ENCODE measurements around the gene RBSN.

Gene RBSN

GRCh38 chr3:15074500-15074899 is 24.4 kb downstream of the RBSN start:
- H4K20me1 ChIP-seq (ENCODE audit: control insufficient read depth, insufficient read depth, low read depth, low read length): no peaks in the 10 kb centered on the region
- H3K36me3 ChIP-seq (ENCODE audit: control insufficient read depth, low read length): peaks cover 75% of the 10 kb centered on the region
- no peak overlapping the region for H3K27ac ChIP-seq (ENCODE audit: low read depth, low read length)

GRCh38 chr3:15071699-15072098 is 27.2 kb downstream of the RBSN start:
- no peaks in the 10 kb centered on the region for H3K9me2 ChIP-seq (replicated peaks; ENCODE audit: control insufficient read depth, low read length)
- peaks cover 50% of the 10 kb centered on the region for H3K36me3 ChIP-seq (ENCODE audit: control insufficient read depth, low read length)
- no peak overlapping the region for H3K4me2 ChIP-seq (ENCODE audit: low read length)
- TF ChIP-seq EZH2phosphoT487 (IDR thresholded peaks at IDR 0.05; ENCODE audit: borderline replicate concordance, low read length) (no peak), CTCF (IDR thresholded peaks at IDR 0.05; ENCODE audit: low read depth, low read length, poor library complexity, severe bottlenecking) (no peak)
- no peaks in the 10 kb centered on the region for H3K9me3 ChIP-seq (ENCODE audit: control insufficient read depth, insufficient read depth, low read length)
- H4K20me1 ChIP-seq (ENCODE audit: control insufficient read depth, insufficient read depth, low read depth, low read length): no peaks in the 10 kb centered on the region
- H3K4me3 ChIP-seq (ENCODE audit: low read length): no peak overlapping the region
- no peak overlapping the region for H3K27ac ChIP-seq (ENCODE audit: low read depth, low read length)
- H3K27me3 ChIP-seq (ENCODE audit: control insufficient read depth, low read length): no peaks in the 10 kb centered on the region
- H3K79me2 ChIP-seq (ENCODE audit: control insufficient read depth, low read length): no peaks in the 10 kb centered on the region; the same call in 1 of the 2 replicates
- H3K4me1 ChIP-seq (ENCODE audit: control insufficient read depth, low read length): peaks cover 6% of the 10 kb centered on the region
- 0 out of 2 replicates have a peak, but pooled peaks cover 1% of the 10 kb centered on the region for H3F3A ChIP-seq (ENCODE audit: control insufficient read depth, insufficient read depth)

More at GRCh38 chr3:15074500-15074899, 24.4 kb downstream of the RBSN start:
- Histone ChIP-seq H3F3A (ENCODE audit: control insufficient read depth, insufficient read depth) (no peaks in the 10 kb centered on the region), H3K27me3 (ENCODE audit: control insufficient read depth, low read length) (no peaks in the 10 kb centered on the region), H3K79me2 (ENCODE audit: control insufficient read depth, low read length) (no peaks in the 10 kb centered on the region; the same call in 1 of the 2 replicates), H3K4me1 (ENCODE audit: control insufficient read depth, low read length) (peaks cover 6% of the 10 kb centered on the region), H3K9me3 (ENCODE audit: control insufficient read depth, insufficient read depth, low read length) (no peaks in the 10 kb centered on the region), H3K4me2 (ENCODE audit: low read length) (no peak overlapping the region), H3K9me2 (replicated peaks; ENCODE audit: control insufficient read depth, low read length) (no peaks in the 10 kb centered on the region), H3K4me3 (ENCODE audit: low read length) (no peak overlapping the region)
- TF ChIP-seq CTCF (IDR thresholded peaks at IDR 0.05; ENCODE audit: low read depth, low read length, poor library complexity, severe bottlenecking) (no peak), EZH2phosphoT487 (IDR thresholded peaks at IDR 0.05; ENCODE audit: borderline replicate concordance, low read length) (no peak)

- Histone ChIP-seq H3K36me3 (ENCODE audit: control insufficient read depth, low read length) (peaks cover 35% of the 10 kb centered on the region), H3K27ac (ENCODE audit: low read depth, low read length) (no peak overlapping the region), H3K27me3 (ENCODE audit: control insufficient read depth, low read length) (no peaks in the 10 kb centered on the region), H3K9me2 (replicated peaks; ENCODE audit: control insufficient read depth, low read length) (no peaks in the 10 kb centered on the region), H3F3A (ENCODE audit: control insufficient read depth, insufficient read depth) (0 out of 2 replicates have a peak, but pooled peaks cover 6% of the 10 kb centered on the region), H3K4me3 (ENCODE audit: low read length) (no peak overlapping the region), H3K79me2 (ENCODE audit: control insufficient read depth, low read length) (peaks cover 9% of the 10 kb centered on the region), H4K20me1 (ENCODE audit: control insufficient read depth, insufficient read depth, low read depth, low read length) (no peaks in the 10 kb centered on the region), H3K9me3 (ENCODE audit: control insufficient read depth, insufficient read depth, low read length) (no peaks in the 10 kb centered on the region), H3K4me2 (ENCODE audit: low read length) (no peak overlapping the region), H3K4me1 (ENCODE audit: control insufficient read depth, low read length) (peaks cover 6% of the 10 kb centered on the region)
- TF ChIP-seq EZH2phosphoT487 (IDR thresholded peaks at IDR 0.05; ENCODE audit: borderline replicate concordance, low read length) (no peak), CTCF (IDR thresholded peaks at IDR 0.05; ENCODE audit: low read depth, low read length, poor library complexity, severe bottlenecking) (no peak)
These were observed 29.5 kb downstream of the RBSN start for GRCh38 chr3:15069441-15069840.

All from DOHH2 (cell line).